Measurements from ENCODE around the gene NOC2L.

DNA sequence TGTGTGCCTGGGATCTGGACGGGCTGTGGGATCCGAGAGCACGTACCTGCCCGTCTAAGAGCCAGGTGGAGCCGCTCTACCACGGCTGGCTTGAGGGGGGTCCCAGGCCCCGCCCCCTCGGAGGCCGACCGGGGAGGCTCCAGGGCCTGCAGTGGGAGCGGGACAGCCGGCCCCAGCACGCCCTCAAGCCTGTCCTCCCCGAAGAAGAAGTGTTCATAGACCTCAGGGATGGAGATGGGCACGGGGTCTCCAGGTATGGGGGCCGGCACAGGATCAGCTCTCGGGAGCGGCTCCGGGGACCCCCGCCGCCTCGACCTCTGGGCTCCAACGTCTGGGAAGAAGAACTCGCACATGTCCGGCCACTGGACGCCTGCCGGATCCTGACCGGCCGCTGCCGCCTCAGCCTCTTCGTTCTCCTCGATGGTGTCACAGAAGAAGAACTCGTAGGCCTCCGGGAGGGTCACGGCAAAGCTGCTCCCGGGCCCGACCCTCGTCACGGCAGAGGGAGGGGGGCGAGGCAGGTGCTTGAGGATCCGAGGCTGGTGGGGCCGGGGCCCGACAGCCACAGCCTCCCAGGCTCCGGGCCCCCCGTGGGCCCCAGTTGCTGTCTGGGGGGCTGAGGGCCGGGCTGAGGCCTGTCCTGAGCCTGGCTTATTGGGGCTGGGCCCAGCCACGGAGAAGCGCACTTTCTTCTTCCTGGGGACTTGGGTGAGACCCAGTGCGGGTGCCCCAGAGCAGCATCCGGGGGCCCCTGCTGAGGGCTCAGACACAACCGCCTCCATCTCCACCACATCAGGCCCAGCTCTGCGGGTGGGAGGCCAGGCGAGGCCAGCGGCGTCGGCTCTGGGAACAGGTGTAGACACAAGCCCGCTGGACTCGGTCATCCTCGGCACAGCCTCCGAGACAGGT, 20.0 kb upstream of the NOC2L start:
- TF ChIP-seq, protein P1, sequence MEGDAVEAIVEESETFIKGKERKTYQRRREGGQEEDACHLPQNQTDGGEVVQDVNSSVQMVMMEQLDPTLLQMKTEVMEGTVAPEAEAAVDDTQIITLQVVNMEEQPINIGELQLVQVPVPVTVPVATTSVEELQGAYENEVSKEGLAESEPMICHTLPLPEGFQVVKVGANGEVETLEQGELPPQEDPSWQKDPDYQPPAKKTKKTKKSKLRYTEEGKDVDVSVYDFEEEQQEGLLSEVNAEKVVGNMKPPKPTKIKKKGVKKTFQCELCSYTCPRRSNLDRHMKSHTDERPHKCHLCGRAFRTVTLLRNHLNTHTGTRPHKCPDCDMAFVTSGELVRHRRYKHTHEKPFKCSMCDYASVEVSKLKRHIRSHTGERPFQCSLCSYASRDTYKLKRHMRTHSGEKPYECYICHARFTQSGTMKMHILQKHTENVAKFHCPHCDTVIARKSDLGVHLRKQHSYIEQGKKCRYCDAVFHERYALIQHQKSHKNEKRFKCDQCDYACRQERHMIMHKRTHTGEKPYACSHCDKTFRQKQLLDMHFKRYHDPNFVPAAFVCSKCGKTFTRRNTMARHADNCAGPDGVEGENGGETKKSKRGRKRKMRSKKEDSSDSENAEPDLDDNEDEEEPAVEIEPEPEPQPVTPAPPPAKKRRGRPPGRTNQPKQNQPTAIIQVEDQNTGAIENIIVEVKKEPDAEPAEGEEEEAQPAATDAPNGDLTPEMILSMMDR (conservative IDR thresholded peaks at IDR 0.05; ENCODE audit: low read length), result no peak
- TF ChIP-seq EZH2phosphoT487 (IDR thresholded peaks at IDR 0.05; ENCODE audit: borderline replicate concordance, low read depth, low read length), result no peak

All from OCI-LY7 (cell line).